Nephron (organoid): Measurements from ENCODE around the gene MESP1.

ENCODE experiments used
- H3K27ac Mint-ChIP-seq, 3 experiments: 2 replicates each; pipeline ENCODE4 v1.8.0; 2020; ENCODE audit warnings: mixed read lengths in 3 of 3, mild to moderate bottlenecking in 2 of 3, moderate library complexity in 1 of 3
- H3K27me3 Mint-ChIP-seq: 2 replicates; pipeline ENCODE4 v1.8.0; 2021; ENCODE audit warnings: low read depth, mild to moderate bottlenecking, moderate library complexity, mixed read lengths
- H3K36me3 Mint-ChIP-seq: 2 replicates; pipeline ENCODE4 v1.8.0; 2020; ENCODE audit warnings: low read depth, mixed read lengths
- H3K4me1 Mint-ChIP-seq: 2 replicates; pipeline ENCODE4 v1.8.0; 2020; ENCODE audit warnings: mixed read lengths
- H3K4me3 Mint-ChIP-seq, 3 experiments: 2 replicates each; pipeline ENCODE4 v1.8.0; 2020; ENCODE audit warnings: mild to moderate bottlenecking in 3 of 3, mixed read lengths in 3 of 3, moderate library complexity in 2 of 3
- H3K9me3 Mint-ChIP-seq: 2 replicates; pipeline ENCODE4 v1.8.0; 2020; ENCODE audit warnings: mixed read lengths
- CTCF ChIP-seq, 3 experiments: fragments of 200-600 bp; sonication (generic); IDR thresholded peaks; one replicate each; pipeline ENCODE4 v1.5.0; 2021; ENCODE audit warnings: antibody characterized with exemption in 3 of 3; ENCODE audit not compliant: unreplicated experiment in 3 of 3

Gene MESP1

GRCh38 chr15:89746386-89746780 lies 4.7 kb downstream of the MESP1 start:
- peaks cover 6% of the 10 kb centered on the region for H3K4me1 Mint-ChIP-seq
- H3K4me3 Mint-ChIP-seq: no peak overlapping the region
- no peaks in the 10 kb centered on the region for H3K36me3 Mint-ChIP-seq
- H3K27me3 Mint-ChIP-seq: peaks cover 14% of the 10 kb centered on the region
- H3K9me3 Mint-ChIP-seq: no peaks in the 10 kb centered on the region
- H3K27ac Mint-ChIP-seq: no peak overlapping the region
- no peak for TF ChIP-seq CTCF (IDR thresholded peaks at IDR 0.05; ENCODE audit: unreplicated experiment in 3 of 3)

GRCh38 chr15:89745768-89746167 lies 5.3 kb downstream of the MESP1 start:
- Mint-ChIP-seq H3K27ac (no peak overlapping the region), H3K27me3 (peaks cover 14% of the 10 kb centered on the region), H3K4me1 (peaks cover 6% of the 10 kb centered on the region), H3K9me3 (no peaks in the 10 kb centered on the region), H3K4me3 (no peak overlapping the region), H3K36me3 (no peaks in the 10 kb centered on the region)
- TF ChIP-seq CTCF (IDR thresholded peaks at IDR 0.05; ENCODE audit: unreplicated experiment in 3 of 3): no peak

- Mint-ChIP-seq H3K4me3 (no peak overlapping the region), H3K4me1 (peaks cover 6% of the 10 kb centered on the region), H3K36me3 (no peaks in the 10 kb centered on the region), H3K27ac (no peak overlapping the region), H3K27me3 (peaks cover 16% of the 10 kb centered on the region), H3K9me3 (no peaks in the 10 kb centered on the region)
- no peak for TF ChIP-seq CTCF (IDR thresholded peaks at IDR 0.05; ENCODE audit: unreplicated experiment in 3 of 3)
Observed at GRCh38 chr15:89745131-89745530, 5.9 kb downstream of the MESP1 start.

- TF ChIP-seq CTCF (IDR thresholded peaks at IDR 0.05; ENCODE audit: unreplicated experiment in 3 of 3): no peak
- Mint-ChIP-seq H3K9me3 (no peaks in the 10 kb centered on the region), H3K27ac (no peak overlapping the region), H3K27me3 (peaks cover 18% of the 10 kb centered on the region), H3K4me3 (no peak overlapping the region), H3K36me3 (no peaks in the 10 kb centered on the region), H3K4me1 (peaks cover 4% of the 10 kb centered on the region)
Observed at GRCh38 chr15:89743594-89743993, 7.5 kb downstream of the MESP1 start.

GRCh38 chr15:89743011-89743410 lies 8.0 kb downstream of the MESP1 start:
- TF ChIP-seq CTCF (IDR thresholded peaks at IDR 0.05; ENCODE audit: unreplicated experiment in 3 of 3): no peak
- H3K36me3 Mint-ChIP-seq: no peaks in the 10 kb centered on the region
- H3K9me3 Mint-ChIP-seq: no peaks in the 10 kb centered on the region
- H3K27ac Mint-ChIP-seq: no peak overlapping the region
- H3K27me3 Mint-ChIP-seq: peaks cover 18% of the 10 kb centered on the region
- H3K4me1 Mint-ChIP-seq: no peaks in the 10 kb centered on the region
- no peak overlapping the region for H3K4me3 Mint-ChIP-seq

GRCh38 chr15:89740137-89740536 lies 10.9 kb downstream of the MESP1 start:
- peaks cover 4% of the 10 kb centered on the region for H3K4me1 Mint-ChIP-seq
- peaks cover 34% of the 10 kb centered on the region for H3K27me3 Mint-ChIP-seq
- TF ChIP-seq CTCF (IDR thresholded peaks at IDR 0.05; ENCODE audit: unreplicated experiment in 3 of 3): peak; percentile 85 to 93 (median 91)

More at GRCh38 chr15:89740137-89740536, 10.9 kb downstream of the MESP1 start:
- H3K4me3 Mint-ChIP-seq: no peak overlapping the region
- no peak overlapping the region for H3K27ac Mint-ChIP-seq
- no peaks in the 10 kb centered on the region for H3K9me3 Mint-ChIP-seq
- H3K36me3 Mint-ChIP-seq: no peaks in the 10 kb centered on the region
